Measurements from ENCODE around the gene TMLHE.
A peak's percentile ranks its signal among the peaks of the same experiment; 100 is the strongest.
"Not testable (repeated sequence)": the region's sequence is repeated elsewhere in the genome, so short reads cannot be mapped to it uniquely, and the experiment has no call there.

Gene TMLHE, protein sequence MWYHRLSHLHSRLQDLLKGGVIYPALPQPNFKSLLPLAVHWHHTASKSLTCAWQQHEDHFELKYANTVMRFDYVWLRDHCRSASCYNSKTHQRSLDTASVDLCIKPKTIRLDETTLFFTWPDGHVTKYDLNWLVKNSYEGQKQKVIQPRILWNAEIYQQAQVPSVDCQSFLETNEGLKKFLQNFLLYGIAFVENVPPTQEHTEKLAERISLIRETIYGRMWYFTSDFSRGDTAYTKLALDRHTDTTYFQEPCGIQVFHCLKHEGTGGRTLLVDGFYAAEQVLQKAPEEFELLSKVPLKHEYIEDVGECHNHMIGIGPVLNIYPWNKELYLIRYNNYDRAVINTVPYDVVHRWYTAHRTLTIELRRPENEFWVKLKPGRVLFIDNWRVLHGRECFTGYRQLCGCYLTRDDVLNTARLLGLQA

DNA sequence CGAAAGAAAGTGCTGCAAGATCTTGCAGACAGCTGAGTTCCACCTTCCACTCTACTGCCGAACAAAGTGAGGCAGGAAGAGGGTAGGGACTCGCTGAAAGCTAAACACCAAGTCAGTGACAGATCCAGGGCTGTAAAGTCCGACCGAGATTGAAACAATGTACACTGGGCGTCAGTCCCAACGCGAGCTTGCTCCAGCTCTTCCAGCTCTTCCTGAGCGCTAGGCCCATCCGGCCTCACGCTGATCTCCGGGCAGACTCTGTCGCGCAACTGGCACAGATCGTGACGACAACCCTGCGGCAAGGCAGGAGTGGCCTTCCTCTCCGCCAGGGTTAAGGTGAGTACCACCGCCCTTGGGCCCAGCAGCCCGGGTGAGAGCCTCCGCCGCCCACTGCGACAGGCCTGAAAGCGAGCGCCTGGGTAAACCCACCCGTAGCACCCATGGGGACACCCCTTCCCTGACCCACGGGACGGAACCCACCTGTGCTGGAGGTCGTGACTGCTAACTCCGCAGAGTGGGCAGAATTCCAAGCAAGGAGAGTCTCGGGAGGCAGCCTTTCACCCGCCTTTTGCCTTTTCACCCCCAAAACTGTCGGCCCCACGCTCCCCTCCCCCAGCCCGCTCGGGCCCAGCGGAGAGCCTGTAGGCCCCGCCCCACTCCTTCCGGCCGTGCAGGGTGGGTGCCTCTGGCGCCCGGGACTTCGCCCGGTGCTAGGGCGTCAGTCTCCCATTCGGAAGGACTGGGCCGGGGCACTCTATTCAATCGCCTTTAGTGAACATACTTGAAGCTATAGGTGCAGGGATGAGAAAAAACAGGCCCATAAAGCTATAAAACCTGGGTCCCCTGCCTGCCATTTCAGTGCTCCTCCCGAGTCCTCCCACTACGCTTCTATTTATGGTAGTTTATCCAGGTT, at the start of gene TMLHE, which contains the start of gene SPRY3:
Gene TMLHE, minus strand, starts transcription at position 641 of the 913 bp plus-strand sequence. CDS start 67,676 bp downstream, outside the sequence.
Gene SPRY3, plus strand, starts transcription at position 275 of the 913 bp plus-strand sequence.
- DNase-seq (ENCODE audit: low read depth), result peak; percentile 13
- TF ChIP-seq, protein P1, sequence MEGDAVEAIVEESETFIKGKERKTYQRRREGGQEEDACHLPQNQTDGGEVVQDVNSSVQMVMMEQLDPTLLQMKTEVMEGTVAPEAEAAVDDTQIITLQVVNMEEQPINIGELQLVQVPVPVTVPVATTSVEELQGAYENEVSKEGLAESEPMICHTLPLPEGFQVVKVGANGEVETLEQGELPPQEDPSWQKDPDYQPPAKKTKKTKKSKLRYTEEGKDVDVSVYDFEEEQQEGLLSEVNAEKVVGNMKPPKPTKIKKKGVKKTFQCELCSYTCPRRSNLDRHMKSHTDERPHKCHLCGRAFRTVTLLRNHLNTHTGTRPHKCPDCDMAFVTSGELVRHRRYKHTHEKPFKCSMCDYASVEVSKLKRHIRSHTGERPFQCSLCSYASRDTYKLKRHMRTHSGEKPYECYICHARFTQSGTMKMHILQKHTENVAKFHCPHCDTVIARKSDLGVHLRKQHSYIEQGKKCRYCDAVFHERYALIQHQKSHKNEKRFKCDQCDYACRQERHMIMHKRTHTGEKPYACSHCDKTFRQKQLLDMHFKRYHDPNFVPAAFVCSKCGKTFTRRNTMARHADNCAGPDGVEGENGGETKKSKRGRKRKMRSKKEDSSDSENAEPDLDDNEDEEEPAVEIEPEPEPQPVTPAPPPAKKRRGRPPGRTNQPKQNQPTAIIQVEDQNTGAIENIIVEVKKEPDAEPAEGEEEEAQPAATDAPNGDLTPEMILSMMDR (IDR thresholded peaks at IDR 0.05; ENCODE audit: control insufficient read depth, insufficient read depth, low read depth, low read length, missing control alignments), result no peak
- H3K4me3 ChIP-seq (ENCODE audit: control insufficient read depth, low read depth, low read length), result peak within 1 kb of the TSS; percentile 57

- TF ChIP-seq, protein P1 (IDR thresholded peaks at IDR 0.05; ENCODE audit: control insufficient read depth, insufficient read depth, low read depth, low read length, missing control alignments), result no peak
- no peak overlapping the region for H3K4me3 ChIP-seq (ENCODE audit: control insufficient read depth, low read depth, low read length)
- DNase-seq (ENCODE audit: low read depth), result no peak
These were observed 49.5 kb upstream of the TMLHE start for GRCh38 chrX:155662282-155662681.

GRCh38 chrX:155645180-155645579, 32.4 kb upstream of the TMLHE start:
- no peak overlapping the region for H3K4me3 ChIP-seq (ENCODE audit: control insufficient read depth, low read depth, low read length)
- TF ChIP-seq, protein P1 (IDR thresholded peaks at IDR 0.05; ENCODE audit: control insufficient read depth, insufficient read depth, low read depth, low read length, missing control alignments), result no peak
- no peak for DNase-seq (ENCODE audit: low read depth)

GRCh38 chrX:155643240-155643639, 30.5 kb upstream of the TMLHE start:
- DNase-seq (ENCODE audit: low read depth), result no peak
- TF ChIP-seq, protein P1 (IDR thresholded peaks at IDR 0.05; ENCODE audit: control insufficient read depth, insufficient read depth, low read depth, low read length, missing control alignments), result no peak
- H3K4me3 ChIP-seq (ENCODE audit: control insufficient read depth, low read depth, low read length), result no peak overlapping the region

- peak overlapping the region; percentile 3; the same call in 1 of the 2 replicates for H3K4me3 ChIP-seq (ENCODE audit: control insufficient read depth, low read depth, low read length)
- not testable (repeated sequence) for DNase-seq (ENCODE audit: low read depth)
These were observed 28.6 kb upstream of the TMLHE start for GRCh38 chrX:155641371-155641770.

DNA sequence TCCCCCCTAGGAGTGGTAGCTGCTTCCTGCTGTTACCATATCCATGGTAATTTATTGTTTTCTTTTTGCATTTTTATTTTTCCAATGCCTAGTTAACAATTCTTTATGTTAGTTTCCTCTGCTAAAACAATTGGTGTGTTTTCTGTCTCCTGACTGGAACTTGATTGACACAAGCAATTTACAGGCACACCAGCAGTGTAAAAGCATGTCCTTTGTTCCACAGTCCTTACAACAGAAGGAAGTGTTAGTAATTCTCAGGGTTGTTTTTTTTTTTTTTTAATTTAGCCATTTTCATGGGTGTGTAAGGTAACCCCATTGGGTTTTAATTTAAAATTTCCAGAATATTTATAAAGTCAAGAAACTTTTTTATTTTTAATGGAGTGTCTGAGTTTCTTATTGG, 25.0 kb upstream of the TMLHE start:
- H3K4me3 ChIP-seq (ENCODE audit: control insufficient read depth, low read depth, low read length), result no peak overlapping the region
- TF ChIP-seq, protein P1 (IDR thresholded peaks at IDR 0.05; ENCODE audit: control insufficient read depth, insufficient read depth, low read depth, low read length, missing control alignments), result no peak
- DNase-seq (ENCODE audit: low read depth), result no peak

DNA sequence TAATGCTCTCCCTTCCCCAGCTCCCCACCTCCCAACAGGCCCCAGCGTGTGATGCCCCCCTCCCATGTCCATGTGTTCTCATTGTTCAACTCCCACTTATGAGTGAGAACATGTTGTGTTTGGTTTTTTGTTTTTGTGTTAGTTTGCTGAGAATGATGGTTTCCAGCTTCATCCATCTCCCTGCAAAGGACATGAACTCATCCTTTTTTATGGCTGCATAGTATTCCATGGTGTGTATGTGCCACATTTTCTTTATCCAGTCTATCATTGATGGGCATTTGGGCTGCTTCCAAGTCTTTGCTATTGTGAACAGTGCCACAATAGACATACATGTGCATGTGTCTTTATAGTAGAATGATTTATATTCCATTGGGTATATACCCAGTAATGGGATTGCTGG, 22.3 kb upstream of the TMLHE start:
- DNase-seq (ENCODE audit: low read depth); H3K4me3 ChIP-seq (ENCODE audit: control insufficient read depth, low read depth, low read length): not testable (repeated sequence)

Data from AG09309 (cell line).